Liver (tissue), 9 donors: ENCODE measurements around the gene RABL3. TPM values are rescaled to one million over a fixed set of nuclear protein-coding genes. Genes with fewer than 3 reads are reported as not detected.

ENCODE experiments used
- DNase-seq: peaks from one replicate; pipeline ENCODE4 v3.0.0-alpha.2; 2017; ENCODE audit warnings: low spot score
- H3K27ac ChIP-seq, 2 donors: one replicate each; pipeline ENCODE4 v1.7.0; 2013; ENCODE audit warnings: inconsistent platforms in 2 of 2, low read length in 2 of 2, control low read depth in 1 of 2, low read depth in 1 of 2, mild to moderate bottlenecking in 1 of 2
- H3K27me3 ChIP-seq, 4 donors: one replicate each; pipeline versions ENCODE4 v1.6.1 to v1.7.0; 2013; ENCODE audit warnings: low read length in 3 of 4, inconsistent platforms in 1 of 4, mild to moderate bottlenecking in 1 of 4, moderate library complexity in 1 of 4; ENCODE audit not compliant: control insufficient read depth in 4 of 4, insufficient read depth in 4 of 4
- H3K36me3 ChIP-seq, 4 donors: one replicate each; pipeline versions ENCODE4 v1.6.1 to v1.7.0; 2013; ENCODE audit warnings: low read length in 3 of 4, mild to moderate bottlenecking in 3 of 4, low read depth in 1 of 4, moderate library complexity in 1 of 4; ENCODE audit not compliant: control insufficient read depth in 4 of 4, insufficient read depth in 3 of 4
- H3K4me1 ChIP-seq, 4 donors: one replicate each; pipeline versions ENCODE4 v1.6.1 to v1.7.0; 2013; ENCODE audit warnings: low read length in 3 of 4, mild to moderate bottlenecking in 3 of 4, moderate library complexity in 1 of 4; ENCODE audit not compliant: control insufficient read depth in 4 of 4, insufficient read depth in 4 of 4
- H3K4me3 ChIP-seq, 3 donors: one replicate each; pipeline versions ENCODE4 v1.6.1 to v1.7.0; 2013; ENCODE audit warnings: low read length in 3 of 3, control low read depth in 1 of 3, low read depth in 1 of 3, mild to moderate bottlenecking in 1 of 3
- H3K9ac ChIP-seq, 2 donors: one replicate each; pipeline ENCODE4 v1.7.0; 2013; ENCODE audit warnings: low read length in 2 of 2, mild to moderate bottlenecking in 2 of 2, moderate library complexity in 2 of 2, control low read depth in 1 of 2, low read depth in 1 of 2
- H3K9me3 ChIP-seq, 4 donors: one replicate each; pipeline versions ENCODE4 v1.6.1 to v1.7.0; 2013; ENCODE audit warnings: low read length in 3 of 4; ENCODE audit not compliant: control insufficient read depth in 4 of 4
- EGR1 ChIP-seq, 2 donors: IDR thresholded peaks; 2 replicates each; pipeline ENCODE4 v1.6.1; 2016 to 2018; ENCODE audit warnings: antibody characterized with exemption in 2 of 2, low read depth in 2 of 2
- FOXA1 ChIP-seq: IDR thresholded peaks from 2 replicates; pipeline ENCODE4 v1.6.1; 2016; ENCODE audit warnings: antibody characterized with exemption
- FOXA2 ChIP-seq: IDR thresholded peaks from 2 replicates; pipeline ENCODE4 v1.6.1; 2016; ENCODE audit warnings: antibody characterized with exemption
- GABPA ChIP-seq, 2 donors: IDR thresholded peaks in 1 of 2; conservative IDR thresholded peaks in 1 of 2; 2 replicates each; pipeline ENCODE4 v1.6.1; 2016; ENCODE audit warnings: antibody characterized with exemption in 2 of 2, mild to moderate bottlenecking in 1 of 2, moderate library complexity in 1 of 2
- HNF4A ChIP-seq, 2 donors: conservative IDR thresholded peaks; 2 replicates each; pipeline ENCODE4 v1.6.1; 2016; ENCODE audit warnings: antibody characterized with exemption in 2 of 2, mild to moderate bottlenecking in 2 of 2
- HNF4G ChIP-seq: IDR thresholded peaks from 2 replicates; pipeline ENCODE4 v1.6.1; 2016; ENCODE audit warnings: antibody characterized with exemption
- JUND ChIP-seq, 2 donors: IDR thresholded peaks; 2 replicates each; pipeline ENCODE4 v1.6.1; 2016; ENCODE audit warnings: antibody characterized with exemption in 2 of 2
- NR2F2 ChIP-seq: IDR thresholded peaks from 2 replicates; pipeline ENCODE4 v1.6.1; 2016; ENCODE audit warnings: antibody characterized with exemption
- RAD21 ChIP-seq, 2 donors: IDR thresholded peaks; 2 replicates each; pipeline ENCODE4 v1.6.1; 2016; ENCODE audit warnings: antibody characterized with exemption in 2 of 2, mild to moderate bottlenecking in 2 of 2
- RXRA ChIP-seq, 2 donors: IDR thresholded peaks; 2 replicates each; pipeline ENCODE4 v1.6.1; 2017 to 2018; ENCODE audit warnings: antibody characterized with exemption in 2 of 2, mild to moderate bottlenecking in 1 of 2
- SP1 ChIP-seq: IDR thresholded peaks from 2 replicates; pipeline ENCODE4 v1.6.1; 2018; ENCODE audit warnings: antibody characterized with exemption, mild to moderate bottlenecking
- TAF1 ChIP-seq: conservative IDR thresholded peaks from 2 replicates; pipeline ENCODE4 v1.6.1; 2016; ENCODE audit warnings: antibody characterized with exemption, mild to moderate bottlenecking
- YY1 ChIP-seq: IDR thresholded peaks from 2 replicates; pipeline ENCODE4 v1.6.1; 2016; ENCODE audit warnings: antibody characterized with exemption, mild to moderate bottlenecking
- WGBS: extraction: QIAGEN DNeasy Blood & Tissue Kit; methylation state at CpG from one replicate; pipeline ENCODE4 v1.1.7; 2013; 5-methylcytosine and 5-hydroxymethylcytosine counted together
- polyA plus RNA-seq, 2 donors: library from polyadenylated mRNA; stranded (reverse) in 1 of 2; unstranded in 1 of 2; fragments of 200-250 nt in 1 of 2; fragments of >200 nt in 1 of 2; fragmentation: Nextera tagmentation in 1 of 2; extraction: Ambion mirVana in 1 of 2; gene quantifications; one replicate each; pipeline versions ENCODE4 v1.2.1 to v1.2.3, GENCODE V29; 2013 to 2015
- total RNA-seq, 2 donors: library from RNA; depleted of rRNA; stranded (reverse); fragments of >200 nt; gene quantifications; one replicate each; pipeline ENCODE4 v1.2.3, GENCODE V29; 2014
- TF ChIP-seq, protein P1 (sequence below): IDR thresholded peaks from 2 replicates; pipeline ENCODE4 v1.6.1; 2016; ENCODE audit warnings: antibody characterized with exemption
- TF ChIP-seq, protein P2 (sequence below): IDR thresholded peaks from 2 replicates; pipeline ENCODE4 v1.6.1; 2016; ENCODE audit warnings: antibody characterized with exemption
- TF ChIP-seq, protein P3 (sequence below): IDR thresholded peaks from 2 replicates; pipeline ENCODE4 v1.6.1; 2016; ENCODE audit warnings: antibody characterized with exemption, mild to moderate bottlenecking
- TF ChIP-seq, protein P4 (sequence below): IDR thresholded peaks from 2 replicates; pipeline ENCODE4 v1.6.1; 2016; ENCODE audit warnings: antibody characterized with exemption
- TF ChIP-seq, protein P5 (sequence below): fragments of 150-350 bp; IDR thresholded peaks from 2 replicates; pipeline ENCODE4 v1.5.1; 2017; ENCODE audit warnings: improper control_type of control experiment, low read depth, low read length; ENCODE audit not compliant: missing input control
- donor health status: healthy.
- donor health status: healthy.
- donor health status: healthy.
- donor health status: healthy.
- donor health status: healthy.

The RABL3 gene
- total and polyA plus RNA-seq, 4 donors = 8.6 to 14.1 (median 13.1) TPM

DNA sequence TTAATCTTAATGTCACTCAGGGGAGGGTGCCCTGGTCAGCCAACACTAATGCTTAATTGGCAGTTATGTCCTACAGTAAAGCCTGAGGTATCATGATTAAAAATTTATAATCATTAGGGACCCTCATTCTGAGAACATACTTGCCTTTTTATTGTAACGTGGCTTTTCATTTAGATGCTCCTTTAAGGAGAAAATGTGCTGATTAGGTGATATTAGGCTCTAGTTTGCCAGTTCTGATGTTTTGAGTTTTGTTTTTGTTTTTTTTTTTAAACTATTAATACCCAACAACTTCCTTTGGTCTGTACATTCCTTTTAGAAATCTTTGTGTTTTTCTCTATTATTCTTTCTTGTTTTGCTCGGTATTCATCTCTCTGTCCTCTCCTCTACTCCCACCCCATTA lies 10.5 kb upstream of the RABL3 start:
- Histone ChIP-seq H3K4me1 (no peaks in the 10 kb centered on the region), H3K36me3 (peaks cover 0 to 6% (median 3%) of the 10 kb centered on the region in 4 donors), H3K9ac (no peak overlapping the region), H3K4me3 (no peak overlapping the region), H3K9me3 (no peaks in the 10 kb centered on the region), H3K27me3 (no peaks in the 10 kb centered on the region), H3K27ac (no peak overlapping the region)
- 98% methylated on average over 2 of the region's 2 CpGs for WGBS
- DNase-seq = no peak
- TF ChIP-seq, protein P1, sequence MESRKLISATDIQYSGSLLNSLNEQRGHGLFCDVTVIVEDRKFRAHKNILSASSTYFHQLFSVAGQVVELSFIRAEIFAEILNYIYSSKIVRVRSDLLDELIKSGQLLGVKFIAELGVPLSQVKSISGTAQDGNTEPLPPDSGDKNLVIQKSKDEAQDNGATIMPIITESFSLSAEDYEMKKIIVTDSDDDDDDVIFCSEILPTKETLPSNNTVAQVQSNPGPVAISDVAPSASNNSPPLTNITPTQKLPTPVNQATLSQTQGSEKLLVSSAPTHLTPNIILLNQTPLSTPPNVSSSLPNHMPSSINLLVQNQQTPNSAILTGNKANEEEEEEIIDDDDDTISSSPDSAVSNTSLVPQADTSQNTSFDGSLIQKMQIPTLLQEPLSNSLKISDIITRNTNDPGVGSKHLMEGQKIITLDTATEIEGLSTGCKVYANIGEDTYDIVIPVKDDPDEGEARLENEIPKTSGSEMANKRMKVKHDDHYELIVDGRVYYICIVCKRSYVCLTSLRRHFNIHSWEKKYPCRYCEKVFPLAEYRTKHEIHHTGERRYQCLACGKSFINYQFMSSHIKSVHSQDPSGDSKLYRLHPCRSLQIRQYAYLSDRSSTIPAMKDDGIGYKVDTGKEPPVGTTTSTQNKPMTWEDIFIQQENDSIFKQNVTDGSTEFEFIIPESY = no peak
- TF ChIP-seq, protein P2, sequence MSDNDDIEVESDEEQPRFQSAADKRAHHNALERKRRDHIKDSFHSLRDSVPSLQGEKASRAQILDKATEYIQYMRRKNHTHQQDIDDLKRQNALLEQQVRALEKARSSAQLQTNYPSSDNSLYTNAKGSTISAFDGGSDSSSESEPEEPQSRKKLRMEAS = no peak
- TF ChIP-seq, protein P3, sequence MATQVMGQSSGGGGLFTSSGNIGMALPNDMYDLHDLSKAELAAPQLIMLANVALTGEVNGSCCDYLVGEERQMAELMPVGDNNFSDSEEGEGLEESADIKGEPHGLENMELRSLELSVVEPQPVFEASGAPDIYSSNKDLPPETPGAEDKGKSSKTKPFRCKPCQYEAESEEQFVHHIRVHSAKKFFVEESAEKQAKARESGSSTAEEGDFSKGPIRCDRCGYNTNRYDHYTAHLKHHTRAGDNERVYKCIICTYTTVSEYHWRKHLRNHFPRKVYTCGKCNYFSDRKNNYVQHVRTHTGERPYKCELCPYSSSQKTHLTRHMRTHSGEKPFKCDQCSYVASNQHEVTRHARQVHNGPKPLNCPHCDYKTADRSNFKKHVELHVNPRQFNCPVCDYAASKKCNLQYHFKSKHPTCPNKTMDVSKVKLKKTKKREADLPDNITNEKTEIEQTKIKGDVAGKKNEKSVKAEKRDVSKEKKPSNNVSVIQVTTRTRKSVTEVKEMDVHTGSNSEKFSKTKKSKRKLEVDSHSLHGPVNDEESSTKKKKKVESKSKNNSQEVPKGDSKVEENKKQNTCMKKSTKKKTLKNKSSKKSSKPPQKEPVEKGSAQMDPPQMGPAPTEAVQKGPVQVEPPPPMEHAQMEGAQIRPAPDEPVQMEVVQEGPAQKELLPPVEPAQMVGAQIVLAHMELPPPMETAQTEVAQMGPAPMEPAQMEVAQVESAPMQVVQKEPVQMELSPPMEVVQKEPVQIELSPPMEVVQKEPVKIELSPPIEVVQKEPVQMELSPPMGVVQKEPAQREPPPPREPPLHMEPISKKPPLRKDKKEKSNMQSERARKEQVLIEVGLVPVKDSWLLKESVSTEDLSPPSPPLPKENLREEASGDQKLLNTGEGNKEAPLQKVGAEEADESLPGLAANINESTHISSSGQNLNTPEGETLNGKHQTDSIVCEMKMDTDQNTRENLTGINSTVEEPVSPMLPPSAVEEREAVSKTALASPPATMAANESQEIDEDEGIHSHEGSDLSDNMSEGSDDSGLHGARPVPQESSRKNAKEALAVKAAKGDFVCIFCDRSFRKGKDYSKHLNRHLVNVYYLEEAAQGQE = no peak
- TF ChIP-seq JUND (IDR thresholded peaks at IDR 0.05) (no peak), HNF4A (conservative IDR thresholded peaks at IDR 0.05) (no peak)
- TF ChIP-seq, protein P4, sequence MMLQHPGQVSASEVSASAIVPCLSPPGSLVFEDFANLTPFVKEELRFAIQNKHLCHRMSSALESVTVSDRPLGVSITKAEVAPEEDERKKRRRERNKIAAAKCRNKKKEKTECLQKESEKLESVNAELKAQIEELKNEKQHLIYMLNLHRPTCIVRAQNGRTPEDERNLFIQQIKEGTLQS = no peak
- TF ChIP-seq, protein P5, sequence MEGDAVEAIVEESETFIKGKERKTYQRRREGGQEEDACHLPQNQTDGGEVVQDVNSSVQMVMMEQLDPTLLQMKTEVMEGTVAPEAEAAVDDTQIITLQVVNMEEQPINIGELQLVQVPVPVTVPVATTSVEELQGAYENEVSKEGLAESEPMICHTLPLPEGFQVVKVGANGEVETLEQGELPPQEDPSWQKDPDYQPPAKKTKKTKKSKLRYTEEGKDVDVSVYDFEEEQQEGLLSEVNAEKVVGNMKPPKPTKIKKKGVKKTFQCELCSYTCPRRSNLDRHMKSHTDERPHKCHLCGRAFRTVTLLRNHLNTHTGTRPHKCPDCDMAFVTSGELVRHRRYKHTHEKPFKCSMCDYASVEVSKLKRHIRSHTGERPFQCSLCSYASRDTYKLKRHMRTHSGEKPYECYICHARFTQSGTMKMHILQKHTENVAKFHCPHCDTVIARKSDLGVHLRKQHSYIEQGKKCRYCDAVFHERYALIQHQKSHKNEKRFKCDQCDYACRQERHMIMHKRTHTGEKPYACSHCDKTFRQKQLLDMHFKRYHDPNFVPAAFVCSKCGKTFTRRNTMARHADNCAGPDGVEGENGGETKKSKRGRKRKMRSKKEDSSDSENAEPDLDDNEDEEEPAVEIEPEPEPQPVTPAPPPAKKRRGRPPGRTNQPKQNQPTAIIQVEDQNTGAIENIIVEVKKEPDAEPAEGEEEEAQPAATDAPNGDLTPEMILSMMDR = no peak

DNA sequence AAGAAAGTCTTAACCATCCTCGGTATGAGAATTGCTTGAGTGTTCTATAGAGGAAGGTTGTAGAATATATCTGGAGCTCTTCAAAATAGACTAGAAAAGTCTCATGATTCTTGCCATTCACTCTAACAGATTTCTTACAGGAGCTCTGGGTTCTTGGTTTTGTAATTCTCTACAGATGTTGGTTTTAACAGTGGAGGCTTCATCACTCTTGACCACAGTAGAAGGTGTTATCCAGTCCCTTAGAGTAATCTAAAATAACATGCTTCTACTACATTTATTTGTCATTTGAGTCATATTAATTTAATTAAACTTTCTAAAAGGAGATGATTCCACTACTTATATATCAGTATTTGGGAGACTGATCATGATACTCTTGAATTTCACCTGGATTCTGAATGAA lies 9.9 kb upstream of the RABL3 start:
- H3K27ac ChIP-seq = no peak overlapping the region
- WGBS = 94% methylated on average over 1 of the region's 1 CpG
- H3K4me3 ChIP-seq = no peak overlapping the region
- no peaks in the 10 kb centered on the region for H3K9me3 ChIP-seq
- peaks cover 0 to 6% (median 3%) of the 10 kb centered on the region in 4 donors for H3K36me3 ChIP-seq
- DNase-seq = no peak
- no peaks in the 10 kb centered on the region for H3K27me3 ChIP-seq
- H3K9ac ChIP-seq = no peak overlapping the region
- H3K4me1 ChIP-seq = no peaks in the 10 kb centered on the region
- no peak for TF ChIP-seq YY1
- TF ChIP-seq, protein P4 = no peak
- TF ChIP-seq SP1 = no peak
- TF ChIP-seq RAD21 (IDR thresholded peaks at IDR 0.05) = no peak
- TF ChIP-seq FOXA2 = no peak
- no peak for TF ChIP-seq GABPA (IDR thresholded peaks at IDR 0.05 in 1 of 2, conservative IDR thresholded peaks at IDR 0.05 in 1 of 2)
- no peak for TF ChIP-seq HNF4A (conservative IDR thresholded peaks at IDR 0.05)
- TF ChIP-seq, protein P2 = no peak
- TF ChIP-seq, protein P1 = no peak
- no peak for TF ChIP-seq HNF4G
- TF ChIP-seq RXRA (IDR thresholded peaks at IDR 0.05) = no peak
- TF ChIP-seq TAF1 = no peak
- TF ChIP-seq JUND (IDR thresholded peaks at IDR 0.05) = no peak
- no peak for TF ChIP-seq EGR1 (IDR thresholded peaks at IDR 0.05; ENCODE audit: low read depth in 2 of 2)
- TF ChIP-seq FOXA1 = no peak
- no peak for TF ChIP-seq NR2F2
- TF ChIP-seq, protein P5 = no peak
